HepG2 (cell line): ENCODE data around the gene ADAMTS13. TPM values are rescaled to one million over a fixed set of nuclear protein-coding genes. Genes with fewer than 3 reads are reported as not detected.

Source experiments
- ETV6 ChIP-seq: sonication (generic); formaldehyde crosslinking; conservative IDR thresholded peaks from 2 replicates; pipeline ENCODE4 v1.4.0; 2020; ENCODE audit warnings: missing genetic modification reagents
- FIP1L1 ChIP-seq: fragments of 200-400 bp; formaldehyde crosslinking; IDR thresholded peaks from 2 replicates; pipeline ENCODE4 v1.6.1; 2018; ENCODE audit warnings: low read depth, mild to moderate bottlenecking, low read length, moderate library complexity, borderline replicate concordance; ENCODE audit not compliant: insufficient read depth
- FOXK1 ChIP-seq: sonication (generic); formaldehyde crosslinking; IDR thresholded peaks from 2 replicates; pipeline ENCODE4 v1.4.0; 2020; ENCODE audit warnings: low read depth, missing genetic modification reagents, borderline replicate concordance
- HIVEP1 ChIP-seq: sonication (generic); formaldehyde crosslinking; IDR thresholded peaks from 2 replicates; pipeline ENCODE4 v1.4.0; 2020; ENCODE audit warnings: mild to moderate bottlenecking, missing genetic modification reagents
- KAT8 ChIP-seq: IDR thresholded peaks from 2 replicates; pipeline ENCODE4 v1.6.1; 2016; ENCODE audit warnings: missing genetic modification reagents, missing compliant biosample characterization
- KLF12 ChIP-seq: sonication (generic); formaldehyde crosslinking; IDR thresholded peaks from 2 replicates; pipeline ENCODE4 v1.4.0; 2020; ENCODE audit warnings: missing genetic modification reagents, borderline replicate concordance
- NAIF1 ChIP-seq: sonication (generic); formaldehyde crosslinking; IDR thresholded peaks from 2 replicates; pipeline ENCODE4 v1.5.0; 2020; ENCODE audit warnings: mild to moderate bottlenecking, missing genetic modification reagents, borderline replicate concordance
- NONO ChIP-seq, 2 experiments: fragments of 450-650 bp in 1 of 2; sonication (generic) in 1 of 2; formaldehyde crosslinking in 1 of 2; IDR thresholded peaks in 1 of 2; conservative IDR thresholded peaks in 1 of 2; 2 replicates each; pipeline versions ENCODE4 v1.6.1 to v1.8.0; 2017 to 2022; ENCODE audit warnings: mild to moderate bottlenecking in 1 of 2, missing genetic modification reagents in 1 of 2, moderate library complexity in 1 of 2
- NR2F6 ChIP-seq, 2 experiments: IDR thresholded peaks; 2 replicates each; pipeline ENCODE4 v1.6.1; 2016; ENCODE audit warnings: antibody characterized with exemption in 1 of 2, mild to moderate bottlenecking in 1 of 2
- SAP130 ChIP-seq: IDR thresholded peaks from 2 replicates; pipeline ENCODE4 v1.6.1; 2016; ENCODE audit warnings: low read depth
- TEAD3 ChIP-seq: optimal IDR thresholded peaks from 2 replicates; pipeline ENCODE3; 2016; ENCODE audit warnings: borderline replicate concordance
- ZBTB1 ChIP-seq: sonication (generic); formaldehyde crosslinking; IDR thresholded peaks from 2 replicates; pipeline ENCODE4 v1.4.0; 2020; ENCODE audit warnings: missing genetic modification reagents, borderline replicate concordance
- ZNF263 ChIP-seq: sonication (generic); formaldehyde crosslinking; IDR thresholded peaks from 2 replicates; pipeline ENCODE4 v1.4.0; 2020; ENCODE audit warnings: missing genetic modification reagents
- ZNF572 ChIP-seq: sonication (generic); formaldehyde crosslinking; IDR thresholded peaks from 2 replicates; pipeline ENCODE4 v1.5.1; 2020; ENCODE audit warnings: mild to moderate bottlenecking, missing genetic modification reagents
- ZNF772 ChIP-seq: sonication (generic); formaldehyde crosslinking; IDR thresholded peaks from 2 replicates; pipeline ENCODE4 v1.5.0; 2020; ENCODE audit warnings: mild to moderate bottlenecking, missing genetic modification reagents
- ZNF792 ChIP-seq: IDR thresholded peaks from 2 replicates; pipeline ENCODE4 v1.6.1; 2016
- polyA plus RNA-seq, 8 experiments: library from polyadenylated mRNA; depleted of rRNA in 3 of 8; stranded (reverse) in 7 of 8; unstranded in 1 of 8; fragments of >200 nt; fragmentation: Illumina TruSeq in 4 of 8; extraction: Trizol in 4 of 8; gene quantifications; 2 replicates each; pipeline versions ENCODE4 v1.2.1 to v1.2.3, GENCODE V29; 2011 to 2016; ENCODE audit warnings: low read depth in 4 of 8, missing spikeins in 1 of 8, mixed read lengths in 1 of 8; ENCODE audit not compliant: insufficient read depth in 1 of 8
- total RNA-seq, 5 experiments: library from RNA; depleted of rRNA; stranded (reverse); fragments of >200 nt; fragmentation: Illumina TruSeq; extraction: Trizol; gene quantifications; 2 replicates each; pipeline ENCODE4 v1.2.3, GENCODE V29; 2016; ENCODE audit warnings: low read depth in 1 of 5
- TF ChIP-seq, protein P1 (sequence below): sonication (generic); formaldehyde crosslinking; IDR thresholded peaks from 2 replicates; pipeline ENCODE4 v1.4.0; 2020; ENCODE audit warnings: missing genetic modification reagents
- TF ChIP-seq, protein P2 (sequence below): sonication (generic); formaldehyde crosslinking; IDR thresholded peaks from 2 replicates; pipeline ENCODE4 v1.5.0; 2020; ENCODE audit warnings: missing genetic modification reagents, mild to moderate bottlenecking, borderline replicate concordance
- TF ChIP-seq, protein P3 (sequence below): sonication (generic); formaldehyde crosslinking; IDR thresholded peaks from 2 replicates; pipeline ENCODE4 v1.8.0; 2022; ENCODE audit warnings: mild to moderate bottlenecking, missing genetic modification reagents, moderate library complexity
- TF ChIP-seq, protein P4 (sequence below): sonication (generic); formaldehyde crosslinking; conservative IDR thresholded peaks from 2 replicates; pipeline ENCODE4 v1.4.0; 2020; ENCODE audit warnings: missing genetic modification reagents

ADAMTS13 gene
- total and polyA plus RNA-seq, 2 of the 13 experiments (the other 11 are each of a cell fraction or from before 2014, with no cell fraction given) = 0.91 to 4.5 TPM

DNA sequence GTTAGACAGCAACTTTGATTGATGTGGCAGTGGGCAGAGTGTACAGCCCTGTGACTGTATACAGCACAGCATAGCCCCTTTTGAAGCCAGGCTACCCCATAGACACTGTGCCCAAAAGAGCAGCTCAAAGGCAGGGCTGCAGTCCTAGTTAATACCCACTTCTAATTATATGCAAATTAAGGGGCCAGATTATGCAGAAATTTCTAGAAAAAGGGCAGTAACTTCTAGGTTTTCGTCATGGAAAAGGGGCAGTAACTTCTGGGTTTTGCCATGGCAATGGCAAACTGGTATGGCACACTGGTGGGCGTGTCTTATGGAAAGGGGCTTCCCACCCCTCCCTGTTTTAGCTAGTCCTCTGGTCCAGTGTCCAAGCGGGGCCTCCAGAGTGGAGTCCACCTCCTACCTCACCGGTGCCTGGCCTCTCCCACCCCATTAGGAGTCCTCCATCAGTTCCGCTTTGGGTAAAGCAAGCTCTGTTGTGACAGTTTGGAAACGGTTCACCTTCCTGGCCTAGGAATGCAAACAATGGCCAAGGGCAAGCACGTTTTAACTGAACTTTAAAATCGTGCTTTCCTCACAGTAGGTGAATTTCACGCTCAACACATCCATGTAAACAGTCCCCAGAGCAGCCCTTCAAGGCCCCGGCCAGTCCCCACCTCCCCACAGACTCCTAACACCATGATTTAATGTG lies 5.6 kb downstream of the ADAMTS13 start (continued):
- TF ChIP-seq, protein P1, sequence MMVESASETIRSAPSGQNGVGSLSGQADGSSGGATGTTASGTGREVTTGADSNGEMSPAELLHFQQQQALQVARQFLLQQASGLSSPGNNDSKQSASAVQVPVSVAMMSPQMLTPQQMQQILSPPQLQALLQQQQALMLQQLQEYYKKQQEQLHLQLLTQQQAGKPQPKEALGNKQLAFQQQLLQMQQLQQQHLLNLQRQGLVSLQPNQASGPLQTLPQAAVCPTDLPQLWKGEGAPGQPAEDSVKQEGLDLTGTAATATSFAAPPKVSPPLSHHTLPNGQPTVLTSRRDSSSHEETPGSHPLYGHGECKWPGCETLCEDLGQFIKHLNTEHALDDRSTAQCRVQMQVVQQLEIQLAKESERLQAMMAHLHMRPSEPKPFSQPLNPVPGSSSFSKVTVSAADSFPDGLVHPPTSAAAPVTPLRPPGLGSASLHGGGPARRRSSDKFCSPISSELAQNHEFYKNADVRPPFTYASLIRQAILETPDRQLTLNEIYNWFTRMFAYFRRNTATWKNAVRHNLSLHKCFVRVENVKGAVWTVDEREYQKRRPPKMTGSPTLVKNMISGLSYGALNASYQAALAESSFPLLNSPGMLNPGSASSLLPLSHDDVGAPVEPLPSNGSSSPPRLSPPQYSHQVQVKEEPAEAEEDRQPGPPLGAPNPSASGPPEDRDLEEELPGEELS = peak; percentile 65
- TF ChIP-seq, protein P2, sequence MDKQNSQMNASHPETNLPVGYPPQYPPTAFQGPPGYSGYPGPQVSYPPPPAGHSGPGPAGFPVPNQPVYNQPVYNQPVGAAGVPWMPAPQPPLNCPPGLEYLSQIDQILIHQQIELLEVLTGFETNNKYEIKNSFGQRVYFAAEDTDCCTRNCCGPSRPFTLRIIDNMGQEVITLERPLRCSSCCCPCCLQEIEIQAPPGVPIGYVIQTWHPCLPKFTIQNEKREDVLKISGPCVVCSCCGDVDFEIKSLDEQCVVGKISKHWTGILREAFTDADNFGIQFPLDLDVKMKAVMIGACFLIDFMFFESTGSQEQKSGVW (CRISPR knock-in tag) = no peak
- peak; percentile 92 for TF ChIP-seq TEAD3 (CRISPR knock-in tag)
- peak; percentile 76 for TF ChIP-seq SAP130
- TF ChIP-seq, protein P3, sequence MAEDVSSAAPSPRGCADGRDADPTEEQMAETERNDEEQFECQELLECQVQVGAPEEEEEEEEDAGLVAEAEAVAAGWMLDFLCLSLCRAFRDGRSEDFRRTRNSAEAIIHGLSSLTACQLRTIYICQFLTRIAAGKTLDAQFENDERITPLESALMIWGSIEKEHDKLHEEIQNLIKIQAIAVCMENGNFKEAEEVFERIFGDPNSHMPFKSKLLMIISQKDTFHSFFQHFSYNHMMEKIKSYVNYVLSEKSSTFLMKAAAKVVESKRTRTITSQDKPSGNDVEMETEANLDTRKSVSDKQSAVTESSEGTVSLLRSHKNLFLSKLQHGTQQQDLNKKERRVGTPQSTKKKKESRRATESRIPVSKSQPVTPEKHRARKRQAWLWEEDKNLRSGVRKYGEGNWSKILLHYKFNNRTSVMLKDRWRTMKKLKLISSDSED (CRISPR knock-in tag) = 0 out of 2 replicates have a peak, but pooled peaks have one; percentile 59
- no peak for TF ChIP-seq ETV6 (CRISPR knock-in tag)
- TF ChIP-seq, protein P4, sequence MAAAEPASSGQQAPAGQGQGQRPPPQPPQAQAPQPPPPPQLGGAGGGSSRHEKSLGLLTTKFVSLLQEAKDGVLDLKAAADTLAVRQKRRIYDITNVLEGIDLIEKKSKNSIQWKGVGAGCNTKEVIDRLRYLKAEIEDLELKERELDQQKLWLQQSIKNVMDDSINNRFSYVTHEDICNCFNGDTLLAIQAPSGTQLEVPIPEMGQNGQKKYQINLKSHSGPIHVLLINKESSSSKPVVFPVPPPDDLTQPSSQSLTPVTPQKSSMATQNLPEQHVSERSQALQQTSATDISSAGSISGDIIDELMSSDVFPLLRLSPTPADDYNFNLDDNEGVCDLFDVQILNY (CRISPR knock-in tag) = no peak
- no peak for TF ChIP-seq NAIF1 (CRISPR knock-in tag)
- 0 out of 2 replicates have a peak, but pooled peaks have one; percentile 21 for TF ChIP-seq KAT8 (CRISPR knock-in tag)
- peak; percentile 56; the same call in 1 of the 2 replicates for TF ChIP-seq ZNF263 (CRISPR knock-in tag)
- TF ChIP-seq FOXK1 (CRISPR knock-in tag) = no peak
- TF ChIP-seq ZNF772 (CRISPR knock-in tag) = 0 out of 2 replicates have a peak, but pooled peaks have one; percentile 16
- TF ChIP-seq ZNF792 = peak; percentile 46; the same call in 1 of the 2 replicates
- no peak for TF ChIP-seq FIP1L1
- TF ChIP-seq ZNF572 = no peak
- TF ChIP-seq NR2F6 (IDR thresholded peaks at IDR 0.05) = no peak
- TF ChIP-seq NR2F6 (CRISPR knock-in tag; IDR thresholded peaks at IDR 0.05) = 0 out of 2 replicates have a peak, but pooled peaks have one; percentile 26
- 0 out of 2 replicates have a peak, but pooled peaks have one; percentile 39 for TF ChIP-seq HIVEP1 (CRISPR knock-in tag)
- no peak for TF ChIP-seq NONO (IDR thresholded peaks at IDR 0.05)
- TF ChIP-seq NONO (CRISPR knock-in tag; conservative IDR thresholded peaks at IDR 0.05) = peak; percentile 74
- no peak for TF ChIP-seq KLF12 (CRISPR knock-in tag)
- TF ChIP-seq ZBTB1 (CRISPR knock-in tag) = no peak
- TF ChIP-seq, all 625 proteins: peak for 56
